Neural cell (in vitro differentiated cells): ENCODE data around the gene TKFC. TPM values are rescaled to one million over a fixed set of nuclear protein-coding genes. Genes with fewer than 3 reads are reported as not detected.

Source experiments
- H2AFZ ChIP-seq: fragments of 200-600, 300-800 bp; sonication (generic), shearing (Covaris generic); 2 replicates; pipeline ENCODE4 v1.6.0; 2014; ENCODE audit warnings: low read depth, mild to moderate bottlenecking, antibody characterized with exemption, low read length, moderate library complexity
- H3F3A ChIP-seq: fragments of 200-600 bp; shearing (Covaris generic); 2 replicates; pipeline ENCODE4 v1.6.1; 2016; ENCODE audit warnings: mild to moderate bottlenecking, moderate library complexity, mixed read lengths, antibody characterized with exemption, low read length; ENCODE audit not compliant: insufficient read depth, poor library complexity, severe bottlenecking
- H3K27ac ChIP-seq: fragments of 200-600, 300-800 bp; sonication (generic), shearing (Covaris generic); 2 replicates; pipeline ENCODE4 v1.5.1; 2014; ENCODE audit warnings: mild to moderate bottlenecking, low read length, moderate library complexity
- H3K27me3 ChIP-seq: fragments of 300-800, 200-600 bp; sonication (generic), shearing (Covaris generic); 2 replicates; pipeline ENCODE4 v1.6.0; 2014; ENCODE audit warnings: mild to moderate bottlenecking, low read depth, low read length, moderate library complexity; ENCODE audit not compliant: insufficient read depth
- H3K36me3 ChIP-seq: fragments of 300-800, 200-600 bp; sonication (generic), shearing (Covaris generic); 2 replicates; pipeline ENCODE4 v1.5.1; 2014; ENCODE audit warnings: mild to moderate bottlenecking, antibody characterized with exemption, low read length, moderate library complexity; ENCODE audit not compliant: insufficient read depth
- H3K4me2 ChIP-seq: fragments of 300-800, 200-600 bp; sonication (generic), shearing (Covaris generic); 2 replicates; pipeline ENCODE4 v1.6.0; 2014; ENCODE audit warnings: mild to moderate bottlenecking, low read length
- H3K4me3 ChIP-seq: fragments of 300-800, 200-600 bp; sonication (generic), shearing (Covaris generic); 2 replicates; pipeline ENCODE4 v1.5.1; 2014; ENCODE audit warnings: mild to moderate bottlenecking, low read length, moderate library complexity
- H3K79me2 ChIP-seq: fragments of 200-600 bp; shearing (Covaris generic); replicated peaks from 2 replicates; pipeline ENCODE4 v1.6.0; 2014; ENCODE audit warnings: mild to moderate bottlenecking, low read length, moderate library complexity; ENCODE audit not compliant: insufficient read depth
- H3K9ac ChIP-seq: fragments of 300-800, 200-600 bp; sonication (generic), shearing (Covaris generic); 2 replicates; pipeline ENCODE4 v1.6.1; 2016; ENCODE audit warnings: mild to moderate bottlenecking, low read length, mixed read lengths
- H3K9me2 ChIP-seq: fragments of 200-600 bp; shearing (Covaris generic); 2 replicates; pipeline ENCODE4 v1.6.1; 2016; ENCODE audit warnings: mild to moderate bottlenecking, low read length, mixed read lengths; ENCODE audit not compliant: insufficient read depth
- H3K9me3 ChIP-seq: fragments of 200-600, 300-800 bp; sonication (generic), shearing (Covaris generic); 2 replicates; pipeline ENCODE4 v1.6.1; 2016; ENCODE audit warnings: mild to moderate bottlenecking, mixed run types, low read length, moderate library complexity, mixed read lengths
- H4K20me1 ChIP-seq: fragments of 200-600 bp; shearing (Covaris generic); 2 replicates; pipeline ENCODE4 v1.6.1; 2016; ENCODE audit warnings: mild to moderate bottlenecking, mixed run types; ENCODE audit not compliant: insufficient read depth
- CTCF ChIP-seq: fragments of 450-650 bp; IDR thresholded peaks from 2 replicates; pipeline ENCODE4 v1.5.1; 2014; ENCODE audit warnings: antibody characterized with exemption, mild to moderate bottlenecking, moderate library complexity; ENCODE audit not compliant: poor library complexity, severe bottlenecking
- EP300 ChIP-seq: fragments of 450-650 bp; conservative IDR thresholded peaks from 2 replicates; pipeline ENCODE4 v1.6.1; 2014; ENCODE audit warnings: antibody characterized with exemption, mild to moderate bottlenecking, moderate library complexity; ENCODE audit not compliant: poor library complexity, severe bottlenecking
- MXI1 ChIP-seq: fragments of 450-650 bp; conservative IDR thresholded peaks from 2 replicates; pipeline ENCODE4 v1.6.1; 2014; ENCODE audit warnings: antibody characterized with exemption, mild to moderate bottlenecking; ENCODE audit not compliant: poor library complexity, severe bottlenecking
- REST ChIP-seq: IDR thresholded peaks from 2 replicates; pipeline ENCODE4 v1.6.1; 2012; ENCODE audit warnings: borderline replicate concordance
- SMC3 ChIP-seq: fragments of 450-650 bp; conservative IDR thresholded peaks from 2 replicates; pipeline ENCODE4 v1.6.1; 2014; ENCODE audit warnings: antibody characterized with exemption, mild to moderate bottlenecking, moderate library complexity; ENCODE audit not compliant: poor library complexity
- polyA plus RNA-seq: library from polyadenylated mRNA; depleted of rRNA; stranded (reverse); fragments of >200 nt; gene quantifications from 2 replicates; pipeline ENCODE4 v1.2.3, GENCODE V29; 2014

Gene TKFC
- polyA plus RNA-seq, 1 donor from 2014 or later = 46.0 TPM

- no peak for TF ChIP-seq CTCF
- no peak for TF ChIP-seq SMC3
- TF ChIP-seq MXI1 = no peak
- TF ChIP-seq REST = no peak
- H2AFZ ChIP-seq = no peak overlapping the region
- H3K79me2 ChIP-seq = peaks cover 6% of the 10 kb centered on the region
- H3K27me3 ChIP-seq = no peaks in the 10 kb centered on the region
- H3K9ac ChIP-seq = no peak overlapping the region
- H3K9me3 ChIP-seq = no peaks in the 10 kb centered on the region
- no peak overlapping the region for H3K4me3 ChIP-seq
- H3K36me3 ChIP-seq = no peaks in the 10 kb centered on the region
- H4K20me1 ChIP-seq = no peaks in the 10 kb centered on the region
- H3K27ac ChIP-seq = no peak overlapping the region
- H3K4me2 ChIP-seq = no peak overlapping the region
- H3F3A ChIP-seq = no peaks in the 10 kb centered on the region
- H3K9me2 ChIP-seq = no peaks in the 10 kb centered on the region
Measured at GRCh38 chr11:61292356-61292755, 40.7 kb upstream of the TKFC start.

- Histone ChIP-seq H3K4me3 (peak overlapping the region; percentile 95), H4K20me1 (no peaks in the 10 kb centered on the region), H3F3A (no peaks in the 10 kb centered on the region), H3K27me3 (no peaks in the 10 kb centered on the region), H3K79me2 (peaks cover 6% of the 10 kb centered on the region), H3K9ac (peak overlapping the region; percentile 78), H3K9me3 (no peaks in the 10 kb centered on the region), H2AFZ (peak overlapping the region; percentile 33), H3K36me3 (no peaks in the 10 kb centered on the region), H3K27ac (peak overlapping the region; percentile 49), H3K9me2 (no peaks in the 10 kb centered on the region), H3K4me2 (peak overlapping the region; percentile 84)
- TF ChIP-seq MXI1 = peak; percentile 95
- TF ChIP-seq EP300 = no peak
Measured at GRCh38 chr11:61293867-61294716, 38.9 kb upstream of the TKFC start.
